AG04450 (cell line): ENCODE data around the gene ANKS1B. TPM values are rescaled to one million over a fixed set of nuclear protein-coding genes. Genes with fewer than 3 reads are reported as not detected.

ENCODE experiments used
- CTCF ChIA-PET: fragments of 300-600, 350-600 bp; formaldehyde crosslinking; extraction: SDS; loops from one replicate; lab custom pipeline; 2022; ENCODE audit warnings: antibody characterized with exemption, inconsistent platforms; lab: Charles Lee
- POLR2A ChIA-PET: fragments of 350-600 bp; formaldehyde crosslinking; extraction: SDS; loops from one replicate; lab custom pipeline; 2021; ENCODE audit warnings: antibody characterized with exemption, inconsistent platforms; lab: Yijun Ruan, JAX
- DNase-seq: peaks from one replicate; pipeline ENCODE4 v3.0.0-alpha.2; 2011; ENCODE audit warnings: low read depth, low spot score
- H3K27ac ChIP-seq: one replicate; pipeline ENCODE4 v1.5.1; 2012; ENCODE audit warnings: low read depth, low read length, control low read depth
- H3K27me3 ChIP-seq: one replicate; pipeline ENCODE4 v1.6.0; 2012; ENCODE audit warnings: low read length; ENCODE audit not compliant: control insufficient read depth, insufficient read depth
- H3K4me3 ChIP-seq: 2 replicates; pipeline ENCODE4 v1.5.1; 2011; ENCODE audit warnings: mild to moderate bottlenecking, low read depth, low read length, control low read depth
- H3K9me3 ChIP-seq: 2 replicates; pipeline ENCODE4 v1.5.1; 2012; ENCODE audit warnings: low read length; ENCODE audit not compliant: control insufficient read depth, insufficient read depth
- CTCF ChIP-seq: IDR thresholded peaks from 2 replicates; pipeline ENCODE4 v1.5.1; 2011; ENCODE audit warnings: low read depth, low read length, control low read depth, inconsistent platforms
- polyA plus RNA-seq: library from polyadenylated mRNA; depleted of rRNA; stranded (reverse); fragments of >200 nt; gene quantifications from 2 replicates; pipeline ENCODE4 v1.2.3, GENCODE V29; 2011

Gene ANKS1B
- polyA plus RNA-seq, 1 experiment = 0.22 TPM

GRCh38 chr12:99130808-99131553, 853.8 kb downstream of the ANKS1B start:
- Histone ChIP-seq H3K4me3 (no peak overlapping the region), H3K27me3 (no peaks in the 10 kb centered on the region), H3K27ac (no peak overlapping the region), H3K9me3 (no peaks in the 10 kb centered on the region; the same call in 1 of the 2 replicates)
- ChIA-PET POLR2A (no interaction called here), CTCF (no interaction called here)
- TF ChIP-seq CTCF = no peak
- no peak for DNase-seq

GRCh38 chr12:99128246-99128802, 856.4 kb downstream of the ANKS1B start:
- H3K27me3 ChIP-seq = no peaks in the 10 kb centered on the region
- no peak overlapping the region for H3K27ac ChIP-seq
- CTCF ChIA-PET = no interaction called here
- POLR2A ChIA-PET = no interaction called here
- TF ChIP-seq CTCF = no peak
- no peak for DNase-seq
- H3K4me3 ChIP-seq = no peak overlapping the region
- H3K9me3 ChIP-seq = no peaks in the 10 kb centered on the region; the same call in 1 of the 2 replicates

- ChIA-PET CTCF (no interaction called here), POLR2A (no interaction called here)
- Histone ChIP-seq H3K27me3 (no peaks in the 10 kb centered on the region), H3K27ac (no peak overlapping the region), H3K9me3 (no peaks in the 10 kb centered on the region), H3K4me3 (no peak overlapping the region)
- no peak for TF ChIP-seq CTCF
- no peak for DNase-seq
Measured at GRCh38 chr12:99122959-99123358, 861.8 kb downstream of the ANKS1B start.

- ChIA-PET POLR2A (no interaction called here), CTCF (no interaction called here)
- no peak for TF ChIP-seq CTCF
- H3K27ac ChIP-seq = no peak overlapping the region
- DNase-seq = no peak
- H3K27me3 ChIP-seq = no peaks in the 10 kb centered on the region
- H3K4me3 ChIP-seq = no peak overlapping the region
- no peaks in the 10 kb centered on the region for H3K9me3 ChIP-seq
Measured at GRCh38 chr12:99122496-99122895, 862.2 kb downstream of the ANKS1B start.

- H3K4me3 ChIP-seq = no peak overlapping the region
- H3K9me3 ChIP-seq = no peaks in the 10 kb centered on the region
- ChIA-PET CTCF (no interaction called here), POLR2A (no interaction called here)
- H3K27me3 ChIP-seq = no peaks in the 10 kb centered on the region
- no peak for DNase-seq
- TF ChIP-seq CTCF = no peak
- no peak overlapping the region for H3K27ac ChIP-seq
Measured at GRCh38 chr12:99121546-99121945, 863.2 kb downstream of the ANKS1B start.
